CD4-positive, alpha-beta T cell (primary cell): ENCODE measurements around the gene ADCY4. TPM values are rescaled to one million over a fixed set of nuclear protein-coding genes. Genes with fewer than 3 reads are reported as not detected.

Source experiments
- ATAC-seq: fragments of 200-7000 bp; cut with Tn5 transposase; one replicate; pipeline ENCODE4 v1.10.0; 2022; ENCODE audit warnings: mild to moderate bottlenecking; ENCODE audit not compliant: poor library complexity
- CTCF ChIA-PET: fragments of 350-600 bp; sonication (Branson Sonifier 250); formaldehyde crosslinking; loops from one replicate; lab custom pipeline; 2021; ENCODE audit warnings: antibody characterized with exemption, inconsistent platforms; lab: Charles Lee
- POLR2A ChIA-PET: fragments of 350-600 bp; sonication (Branson Sonifier 250); formaldehyde crosslinking; loops from one replicate; lab custom pipeline; 2021; ENCODE audit warnings: antibody characterized with exemption, inconsistent platforms; lab: Charles Lee
- DNase-seq, 14 experiments: peaks; one replicate each; pipeline ENCODE4 v3.0.0-alpha.2; 2013 to 2020; ENCODE audit warnings: mixed read lengths in 2 of 14
- H3K27ac ChIP-seq, 2 donors: one replicate each; pipeline versions ENCODE4 v1.5.1 to v1.7.0; 2013; ENCODE audit warnings: low read length in 2 of 2, low read depth in 1 of 2, mild to moderate bottlenecking in 1 of 2
- H3K27me3 ChIP-seq, 2 experiments: 1 replicate in 1 of 2; 2 replicates in 1 of 2; pipeline versions ENCODE4 v1.6.1 to v1.7.0; 2013; ENCODE audit warnings: low read length in 2 of 2, control low read depth in 1 of 2, mild to moderate bottlenecking in 1 of 2, moderate library complexity in 1 of 2; ENCODE audit not compliant: insufficient read depth in 2 of 2, control insufficient read depth in 1 of 2
- H3K36me3 ChIP-seq: one replicate; pipeline ENCODE4 v1.6.1; 2013; ENCODE audit warnings: low read length, control low read depth; ENCODE audit not compliant: insufficient read depth
- H3K4me1 ChIP-seq: one replicate; pipeline ENCODE4 v1.6.1; 2013; ENCODE audit warnings: low read length, control low read depth; ENCODE audit not compliant: insufficient read depth
- H3K4me3 ChIP-seq: one replicate; pipeline ENCODE4 v1.5.1; 2013; ENCODE audit warnings: mild to moderate bottlenecking, low read length, moderate library complexity
- H3K9me3 ChIP-seq, 2 experiments: 1 replicate in 1 of 2; 2 replicates in 1 of 2; pipeline versions ENCODE4 v1.6.1 to v1.7.0; 2013; ENCODE audit warnings: low read length in 2 of 2, mild to moderate bottlenecking in 2 of 2, control low read depth in 1 of 2, moderate library complexity in 1 of 2; ENCODE audit not compliant: control insufficient read depth in 1 of 2, insufficient read depth in 1 of 2
- H3K27ac Mint-ChIP-seq: one replicate; pipeline ENCODE4 v1.8.0; 2020; ENCODE audit warnings: mixed read lengths
- H3K27me3 Mint-ChIP-seq: one replicate; pipeline ENCODE4 v1.8.0; 2021; ENCODE audit warnings: mixed read lengths
- H3K36me3 Mint-ChIP-seq: one replicate; pipeline ENCODE4 v1.8.0; 2021; ENCODE audit warnings: low read depth, mixed read lengths
- H3K4me1 Mint-ChIP-seq: one replicate; pipeline ENCODE4 v1.8.0; 2021; ENCODE audit warnings: low read depth, mixed read lengths
- H3K4me3 Mint-ChIP-seq: one replicate; pipeline ENCODE4 v1.8.0; 2020; ENCODE audit warnings: mild to moderate bottlenecking, mixed read lengths
- H3K9me3 Mint-ChIP-seq: one replicate; pipeline ENCODE4 v1.8.0; 2020; ENCODE audit warnings: mixed read lengths
- CTCF ChIP-seq: fragments of 200-600 bp; IDR thresholded peaks from one replicate; pipeline ENCODE4 v1.8.0; 2022; ENCODE audit warnings: antibody characterized with exemption, mild to moderate bottlenecking
- intact Hi-C, 2 experiments: fragments of 100-400 bp; cut with DNase I in 1 of 2; cut with micrococcal nuclease in 1 of 2; formaldehyde crosslinking; loops; one replicate each; pipeline versions ENCODE4 v1.15.1 to v1.9.0; 2023 to 2025; cut with DNase I, micrococcal nuclease
- total RNA-seq, 174 experiments: library from RNA in 2 of 174; stranded (reverse) in 2 of 174; gene quantifications; one replicate each; pipeline ENCODE4 v1.2.3 and lab custom pipeline; 2021 to 2026

ADCY4 gene
- total RNA-seq, 2 experiments from 2014 or later, result 4.7 to 5.9 TPM

- Mint-ChIP-seq H3K4me1 (peaks cover 49% of the 10 kb centered on the region), H3K4me3 (no peak overlapping the region)
Observed at GRCh38 chr14:24277606-24278321, 57.1 kb downstream of the ADCY4 start.

GRCh38 chr14:24277071-24277470, 57.8 kb downstream of the ADCY4 start:
- POLR2A ChIA-PET, result no interaction called here
- H3K4me3 Mint-ChIP-seq, result no peak overlapping the region

More at GRCh38 chr14:24277606-24278321, 57.1 kb downstream of the ADCY4 start:
- Mint-ChIP-seq H3K36me3 (no peaks in the 10 kb centered on the region), H3K27ac (peak overlapping the region; percentile 81), H3K9me3 (no peaks in the 10 kb centered on the region), H3K27me3 (no peaks in the 10 kb centered on the region)
- no peak for TF ChIP-seq CTCF
- H3K27me3 ChIP-seq, result no peaks in the 10 kb centered on the region
- H3K4me3 ChIP-seq, result no peak overlapping the region
- no peaks in the 10 kb centered on the region for H3K9me3 ChIP-seq
- intact Hi-C loops, result no loop called here
- DNase-seq (peak in 2 of 14 experiments; percentile 47 to 50), ATAC-seq (no peak)
- POLR2A ChIA-PET, result no interaction called here
- H3K27ac ChIP-seq, result no peak overlapping the region
- peaks cover 50% of the 10 kb centered on the region for H3K4me1 ChIP-seq
- CTCF ChIA-PET, result interaction anchor here (4.4 kb wide), 1 partner anchor 20 kb away, joined by 24 read pairs; the partner anchor contains the start of genes DHRS1 and NOP9
- H3K36me3 ChIP-seq, result no peaks in the 10 kb centered on the region

GRCh38 chr14:24274101-24274543, 60.7 kb downstream of the ADCY4 start:
- Histone ChIP-seq H3K36me3 (peaks cover 6% of the 10 kb centered on the region), H3K27ac (peak overlapping the region; percentile 37 to 54), H3K9me3 (no peaks in the 10 kb centered on the region), H3K4me3 (no peak overlapping the region), H3K27me3 (no peaks in the 10 kb centered on the region), H3K4me1 (peaks cover 58% of the 10 kb centered on the region)
- DNase-seq, result peak in 7 of 14 experiments; percentile 13 to 83 (median 50)
- peak; percentile 31 for ATAC-seq
- ChIA-PET POLR2A (interaction anchor here (0.8 to 1.7 kb wide), 8 partner anchors 26 to 193 kb away, joined by 3 to 19 read pairs (median 3); partner anchors contain the start of genes CBLN3, CHMP4A, CIDEB and DHRS1), CTCF (interaction anchor here (0.7 to 1.5 kb wide), 6 partner anchors 23 to 165 kb away, joined by 3 to 8 read pairs (median 4); partner anchors contain the start of genes CIDEB, LTB4R and TINF2)
- H3K27ac Mint-ChIP-seq, result peak overlapping the region; percentile 97
- H3K4me1 Mint-ChIP-seq, result peaks cover 60% of the 10 kb centered on the region
- H3K27me3 Mint-ChIP-seq, result no peaks in the 10 kb centered on the region
- peaks cover 17% of the 10 kb centered on the region for H3K36me3 Mint-ChIP-seq
- no peaks in the 10 kb centered on the region for H3K9me3 Mint-ChIP-seq
- TF ChIP-seq CTCF, result no peak
- peak overlapping the region; percentile 1 for H3K4me3 Mint-ChIP-seq
- intact Hi-C loops, result loop anchor here in 1 of 2 experiments (5.0 kb wide), 2 partner anchors 38 to 42 kb away; partner anchors contain the start of genes GMPR2, LTB4R, LTB4R2 and NEDD8

More at GRCh38 chr14:24277071-24277470, 57.8 kb downstream of the ADCY4 start:
- Mint-ChIP-seq H3K27ac (peak overlapping the region; percentile 37), H3K27me3 (no peaks in the 10 kb centered on the region), H3K36me3 (no peaks in the 10 kb centered on the region), H3K9me3 (no peaks in the 10 kb centered on the region), H3K4me1 (peaks cover 56% of the 10 kb centered on the region)
- ATAC-seq (no peak), DNase-seq (no peak)
- TF ChIP-seq CTCF, result no peak
- intact Hi-C loops, result no loop called here
- CTCF ChIA-PET, result no interaction called here
- Histone ChIP-seq H3K9me3 (no peaks in the 10 kb centered on the region), H3K4me3 (no peak overlapping the region), H3K27me3 (no peaks in the 10 kb centered on the region), H3K27ac (no peak overlapping the region), H3K36me3 (no peaks in the 10 kb centered on the region), H3K4me1 (peaks cover 56% of the 10 kb centered on the region)
